HG03442 (cell line): Measurements from ENCODE around the gene MICB.
"Not testable (repeated sequence)": the region's sequence is repeated elsewhere in the genome, so short reads cannot be mapped to it uniquely, and the experiment has no call there.

Experiments used
- ATAC-seq: cut with Tn5 transposase; IDR thresholded peaks from one replicate; pipeline ENCODE4 v1.9.1; 2021; ENCODE audit warnings: mild to moderate bottlenecking, moderate library complexity; ENCODE audit not compliant: unreplicated experiment

The MICB gene

DNA sequence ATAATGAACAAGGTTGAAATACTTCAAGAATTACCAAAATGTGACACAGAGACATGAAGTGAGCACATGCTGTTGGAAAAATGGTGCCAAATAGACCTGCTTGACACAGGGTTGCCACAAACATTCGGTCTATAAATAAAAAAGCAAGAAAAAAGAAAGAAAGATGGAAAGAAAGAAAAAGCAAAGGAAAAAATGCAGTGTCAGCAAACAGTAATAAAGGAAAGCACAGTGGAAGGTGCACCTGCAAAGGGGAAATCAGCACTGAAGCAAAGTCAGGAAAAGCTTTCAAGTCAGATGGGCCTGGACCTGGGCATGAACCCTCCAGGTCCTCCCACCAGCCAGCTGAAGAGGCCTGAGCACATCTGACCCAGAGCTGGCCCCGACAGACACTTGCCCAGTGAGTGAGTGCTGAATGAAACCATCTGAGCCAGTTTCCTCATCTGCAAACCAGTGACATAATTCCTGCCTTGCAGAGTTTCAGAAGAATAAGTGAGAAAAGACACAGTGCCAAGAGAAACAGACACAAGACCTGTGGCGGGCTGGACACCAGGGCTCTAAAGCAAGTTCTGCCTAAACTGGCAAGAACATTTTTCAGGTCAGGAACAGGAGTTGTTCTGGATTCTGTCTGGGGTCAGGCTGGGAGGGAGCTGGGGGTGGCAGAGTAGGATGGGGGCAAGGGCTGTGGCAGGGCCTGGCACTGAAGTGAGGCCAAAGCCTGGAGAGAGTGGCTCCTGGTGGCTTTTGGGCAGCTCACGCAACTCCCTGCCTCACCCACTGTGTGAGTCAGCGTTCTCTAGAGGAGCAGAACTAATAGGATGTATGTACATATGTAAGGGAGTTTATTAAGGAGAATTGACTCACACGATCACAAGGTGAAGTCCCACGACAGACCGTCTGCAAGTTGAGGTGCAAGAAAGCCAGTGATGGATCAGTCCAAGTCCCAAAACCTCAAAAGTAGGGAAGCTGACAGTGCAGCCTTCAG, 23.9 kb upstream of the MICB start:
- no peak for ATAC-seq

GRCh38 chr6:31474871-31475286, 23.1 kb upstream of the MICB start:
- no peak for ATAC-seq

DNA sequence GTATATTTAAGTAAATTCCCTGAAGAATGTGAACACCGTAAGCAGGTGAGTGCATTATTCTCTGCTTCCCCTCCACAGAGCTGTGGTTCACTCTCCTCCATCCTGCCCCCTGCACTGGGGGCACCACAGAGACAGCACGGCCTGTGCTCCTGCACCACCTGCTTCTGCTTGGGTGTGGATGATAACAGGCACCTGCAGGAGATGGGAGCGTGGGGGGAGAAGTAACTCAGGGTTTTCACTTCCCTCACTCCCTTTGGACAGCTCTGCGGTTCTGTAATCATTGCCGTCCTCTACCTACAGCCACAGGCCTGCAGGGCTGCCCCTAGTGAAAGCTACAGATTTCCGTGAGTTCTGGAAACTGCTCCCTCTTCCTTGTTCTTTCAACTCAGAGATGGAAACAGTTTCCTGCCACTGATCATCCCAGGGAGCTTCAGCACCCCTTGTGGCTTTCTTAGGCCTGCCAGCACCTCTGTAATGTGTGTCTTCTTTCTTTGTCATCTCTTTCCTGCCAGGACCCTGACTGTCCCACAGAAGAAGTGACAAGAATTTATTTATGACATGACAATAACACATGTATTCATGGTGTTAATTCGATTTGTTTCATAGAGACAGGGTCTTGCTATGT, 21.3 kb upstream of the MICB start:
- ATAC-seq: no peak

DNA sequence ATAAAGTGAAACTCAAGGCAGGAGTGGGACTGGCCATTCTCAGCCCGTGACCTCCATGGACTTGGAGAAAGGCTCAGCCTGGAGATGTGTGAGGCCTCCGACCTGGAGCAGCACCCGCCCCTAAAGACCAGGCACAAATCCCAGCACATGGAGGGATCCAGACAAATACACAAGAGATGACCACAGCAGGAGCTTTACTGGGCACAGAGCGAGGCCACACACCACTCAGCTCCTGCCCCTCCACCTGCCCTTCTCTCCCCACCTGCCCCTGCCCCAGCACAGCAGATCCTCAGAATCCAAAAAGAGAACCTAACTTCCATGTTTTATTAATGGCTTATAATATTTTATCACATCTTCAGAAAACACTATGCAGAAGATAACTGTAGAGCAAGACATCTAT, 20.4 kb upstream of the MICB start:
- no peak for ATAC-seq

GRCh38 chr6:31478186-31478950, 19.6 kb upstream of the MICB start:
- ATAC-seq: no peak

DNA sequence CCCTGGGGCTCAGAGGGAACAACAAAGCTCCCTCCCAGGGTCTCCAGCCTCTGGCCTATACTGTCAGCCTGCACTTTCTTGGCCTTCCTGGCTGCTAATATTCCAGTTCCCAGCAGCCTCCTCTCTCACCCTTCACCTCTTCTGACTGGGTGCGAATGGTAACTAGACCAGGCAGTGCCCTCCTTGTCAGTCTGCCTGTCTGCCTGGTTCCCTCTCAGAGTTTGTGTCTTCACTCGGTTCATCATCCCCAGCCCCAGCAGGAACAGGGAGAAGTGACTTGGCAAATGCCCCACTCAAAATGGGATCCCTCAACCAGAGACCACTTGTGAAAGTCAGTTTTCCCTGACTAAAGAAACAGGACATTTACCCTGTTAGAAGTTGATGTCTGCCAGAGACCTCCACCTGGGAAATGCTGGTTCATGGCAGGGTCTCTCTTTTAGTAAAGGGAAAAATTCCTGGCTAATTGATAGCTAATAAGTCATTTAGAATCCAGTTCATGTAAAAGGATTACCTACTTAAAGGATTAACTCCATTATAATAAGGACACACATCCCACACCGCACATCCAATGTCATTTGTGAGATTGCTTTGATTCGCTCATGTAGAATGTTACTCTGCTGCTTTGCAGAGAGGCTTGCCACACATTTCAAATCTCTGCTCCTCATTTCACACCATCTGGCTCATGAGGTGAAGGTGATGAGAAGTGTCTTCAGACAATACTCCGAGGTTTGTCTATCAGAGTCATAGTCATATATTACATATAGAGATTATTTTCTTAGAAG, 18.6 kb upstream of the MICB start:
- ATAC-seq: no peak

DNA sequence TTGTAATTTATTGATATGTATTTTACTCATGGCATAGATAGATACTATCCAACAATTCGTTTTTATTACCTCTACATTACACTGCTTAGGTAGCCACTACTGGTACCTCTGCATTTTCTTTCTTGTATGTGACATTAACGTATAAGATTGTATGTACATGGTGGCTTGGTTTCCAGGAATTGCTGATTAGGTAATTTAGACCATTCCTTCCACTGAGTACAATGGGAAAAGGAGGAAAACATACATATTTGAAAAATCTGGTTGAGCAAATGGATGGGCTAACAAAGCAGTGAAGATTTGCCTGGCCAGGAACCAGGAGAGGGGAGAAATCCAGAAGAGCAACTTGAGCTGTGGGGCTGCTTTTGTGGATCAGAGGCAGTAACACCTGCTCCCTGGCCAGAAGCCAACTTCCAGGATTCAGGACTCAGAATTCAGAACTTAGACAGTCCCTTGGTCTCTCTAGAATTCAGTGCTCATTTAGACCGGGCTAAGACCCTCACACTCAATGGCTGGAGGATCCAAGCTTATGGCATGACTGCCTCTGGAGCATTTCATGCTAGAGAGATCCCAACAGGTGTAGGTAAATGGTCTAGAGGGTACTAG, 17.9 kb upstream of the MICB start:
- ATAC-seq: no peak

DNA sequence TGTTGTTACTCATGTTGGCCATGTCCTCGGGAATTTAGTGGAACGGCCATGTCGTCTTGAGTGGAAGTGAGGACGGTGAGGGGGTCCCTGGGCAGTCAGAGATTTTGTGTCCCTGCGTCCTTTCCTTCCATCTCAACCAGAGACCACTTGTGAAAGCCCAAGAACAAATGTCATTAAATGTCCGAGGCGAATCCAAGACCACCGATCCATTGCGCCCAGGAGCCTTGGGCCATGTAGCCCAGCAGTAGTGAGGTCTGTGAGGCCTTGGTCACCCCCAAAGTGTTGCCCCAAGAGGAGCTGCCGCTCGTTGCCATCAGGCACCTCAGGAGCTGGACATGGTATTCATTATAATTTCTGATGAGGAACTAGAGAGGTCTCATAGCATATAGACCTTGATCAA, 17.4 kb upstream of the MICB start:
- ATAC-seq: no peak

DNA sequence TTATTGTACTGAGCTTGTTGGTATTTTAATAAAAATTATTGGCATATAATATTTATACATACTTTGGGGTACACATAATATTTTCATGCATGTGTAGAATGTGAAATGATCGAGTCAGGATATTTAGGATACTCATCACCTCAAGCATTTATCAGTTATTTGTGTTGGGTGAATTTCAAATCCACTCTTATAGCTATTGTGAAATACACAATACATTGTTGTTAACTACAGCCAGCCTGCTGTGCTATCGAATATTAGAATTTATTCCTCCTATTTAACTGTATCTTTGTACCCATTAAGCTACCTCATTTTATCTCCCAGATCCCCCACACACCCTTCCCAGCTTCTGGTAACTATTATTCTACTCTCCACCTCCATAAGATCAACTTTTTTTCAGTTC, 14.6 kb upstream of the MICB start:
- ATAC-seq: no peak

GRCh38 chr6:31485055-31485454, 12.9 kb upstream of the MICB start:
- ATAC-seq: no peak

DNA sequence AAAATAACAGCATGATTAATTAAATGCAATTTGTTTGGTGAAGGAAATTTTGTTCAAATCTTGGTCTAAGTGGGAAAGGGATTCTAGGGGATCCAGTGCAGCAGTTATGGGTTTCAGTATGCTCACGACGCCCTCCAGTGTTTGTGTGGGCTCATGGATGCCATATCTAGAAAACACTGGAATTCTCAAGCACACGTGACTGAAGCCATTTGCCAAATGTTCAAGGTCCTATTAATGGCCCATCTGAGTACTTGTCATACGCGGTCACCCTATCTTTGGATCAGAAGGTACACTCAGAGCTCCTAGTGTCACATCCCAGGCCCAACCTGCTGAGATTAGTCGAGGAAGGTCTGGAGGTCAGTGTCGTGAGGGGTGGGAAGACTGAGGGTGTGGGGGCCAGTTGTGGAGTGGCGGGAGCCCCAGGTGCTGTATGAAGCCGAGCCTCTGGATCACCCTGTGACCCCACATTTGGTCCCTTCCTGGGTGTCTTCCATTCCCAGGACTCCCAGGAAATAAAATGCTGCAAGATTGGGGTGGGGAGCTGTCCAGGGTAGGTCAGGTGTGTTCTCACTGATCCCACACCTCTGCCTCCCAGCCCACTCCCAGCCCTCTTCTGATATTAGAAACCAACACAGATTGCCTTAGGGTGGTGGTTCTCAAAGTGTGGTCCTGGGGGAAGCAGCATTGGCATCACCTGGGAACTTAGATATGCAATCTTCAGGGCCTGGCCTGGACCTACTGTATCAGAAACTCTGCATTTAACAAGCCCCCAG, 11.7 kb upstream of the MICB start:
- ATAC-seq: not testable (repeated sequence)

DNA sequence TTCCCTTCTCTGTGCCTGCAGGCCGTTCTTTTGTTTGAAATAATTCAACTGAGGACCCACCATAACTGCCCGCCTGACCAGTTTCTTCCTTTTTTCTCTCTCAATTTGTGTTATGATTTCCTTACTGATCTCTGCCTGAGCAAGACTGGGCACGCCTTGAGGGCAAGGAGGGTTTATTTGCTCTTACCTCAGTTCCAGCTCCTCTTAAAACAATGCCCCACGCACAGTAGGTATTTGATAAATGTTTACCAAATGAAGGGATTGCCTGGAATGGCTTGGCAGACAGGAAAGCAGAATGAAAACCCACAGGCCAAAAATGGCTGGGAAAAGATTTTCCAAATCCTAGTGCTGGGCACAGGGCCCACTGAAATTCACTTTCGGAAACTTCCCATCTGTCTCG, 10.3 kb upstream of the MICB start:
- not testable (repeated sequence) for ATAC-seq

DNA sequence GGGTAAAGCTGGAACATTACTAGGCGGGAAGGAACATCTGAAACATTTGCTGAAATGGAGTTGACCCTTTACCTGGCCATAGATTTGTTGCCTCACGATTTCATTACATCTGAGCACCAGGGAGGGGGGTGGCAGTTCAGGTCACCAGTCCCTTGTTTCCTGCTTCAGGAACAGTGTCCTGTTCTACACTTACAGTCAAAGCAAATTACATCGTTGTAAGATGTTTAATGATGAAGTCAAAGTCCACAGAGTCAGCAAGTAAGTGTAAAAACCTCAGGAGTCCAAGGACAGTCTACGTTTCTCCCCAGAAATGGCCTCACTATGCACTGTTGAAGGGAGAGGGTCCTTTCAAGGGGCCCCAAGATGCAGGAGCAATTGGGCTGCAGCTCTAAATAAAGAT, 8.9 kb upstream of the MICB start:
- no peak for ATAC-seq

DNA sequence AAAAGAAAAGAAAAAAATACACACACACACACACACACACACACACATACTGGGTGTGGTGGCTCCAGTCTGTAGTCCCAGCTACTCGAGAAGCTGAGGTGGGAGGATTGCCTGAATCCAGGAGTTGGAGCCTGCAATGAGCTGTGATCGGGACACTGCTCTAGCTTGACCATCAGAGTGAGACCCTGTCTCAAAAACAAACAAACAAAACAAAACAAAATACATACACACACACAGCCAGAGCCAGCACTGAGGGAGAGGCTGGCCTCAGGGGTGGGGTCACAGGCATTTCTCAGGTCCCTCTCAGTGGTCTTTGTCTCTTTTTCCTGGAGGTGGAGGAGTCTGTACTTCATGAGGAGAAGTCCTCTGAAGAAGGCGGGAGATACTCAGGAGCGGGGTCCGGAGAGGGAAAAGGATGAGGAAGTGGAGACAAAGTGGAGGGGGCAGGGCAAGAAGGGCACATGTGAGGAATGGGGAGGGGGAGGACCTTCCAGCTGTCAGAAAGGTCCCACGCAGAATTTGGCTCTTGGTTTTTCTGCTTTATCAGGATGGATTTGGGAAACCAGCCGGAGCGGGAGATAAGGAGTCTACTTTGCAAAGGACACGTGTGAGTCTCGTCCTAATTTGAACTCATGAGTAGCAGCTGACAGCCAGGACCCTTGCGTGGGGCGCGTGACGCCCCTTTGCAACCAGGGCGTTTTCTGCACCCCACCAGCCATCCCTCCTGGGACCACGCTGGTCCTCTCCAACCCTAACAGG, 7.7 kb upstream of the MICB start:
- no peak for ATAC-seq

- not testable (repeated sequence) for ATAC-seq
Measured at GRCh38 chr6:31493550-31493874, 4.4 kb upstream of the MICB start.

DNA sequence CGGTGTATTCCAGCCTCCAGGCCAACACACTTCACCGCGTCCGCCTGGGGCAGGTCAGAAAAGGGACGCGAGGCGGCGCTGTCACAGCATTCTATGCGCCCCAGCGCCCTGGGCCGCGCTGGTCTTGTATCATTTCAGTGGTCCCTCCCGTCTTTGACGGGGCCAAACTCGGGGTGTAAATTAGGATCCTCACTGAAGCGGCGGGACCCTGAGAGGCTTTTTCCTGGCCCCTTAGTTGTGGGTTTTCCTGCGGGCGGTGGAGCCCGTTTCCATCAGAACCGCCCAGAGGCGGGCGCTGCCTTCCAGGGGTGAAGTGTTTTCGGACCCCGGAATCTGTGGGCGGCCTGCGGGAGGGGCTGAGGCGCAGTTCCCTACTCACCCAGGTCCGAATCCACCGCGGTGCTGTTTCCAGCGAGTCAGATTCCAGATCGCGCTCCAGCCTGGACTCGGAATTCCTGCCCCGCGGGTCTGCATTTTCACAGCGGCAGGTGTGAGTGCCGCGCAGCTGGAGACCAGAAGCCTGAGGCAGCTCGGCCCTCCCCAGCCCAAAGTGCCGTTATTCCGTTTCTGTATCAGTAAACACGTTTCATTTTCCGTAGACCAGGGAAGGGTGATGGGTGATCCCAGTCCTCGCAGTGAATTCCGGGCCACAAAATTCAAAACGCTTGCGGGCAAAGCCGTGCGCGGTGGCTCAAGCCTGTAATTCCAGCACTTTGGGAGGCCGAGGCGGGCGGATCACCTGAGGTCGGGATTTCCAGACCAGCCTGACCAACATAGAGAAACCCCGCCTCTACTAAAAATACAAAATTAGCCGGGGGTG, 3.9 kb upstream of the MICB start:
- no peak for ATAC-seq

DNA sequence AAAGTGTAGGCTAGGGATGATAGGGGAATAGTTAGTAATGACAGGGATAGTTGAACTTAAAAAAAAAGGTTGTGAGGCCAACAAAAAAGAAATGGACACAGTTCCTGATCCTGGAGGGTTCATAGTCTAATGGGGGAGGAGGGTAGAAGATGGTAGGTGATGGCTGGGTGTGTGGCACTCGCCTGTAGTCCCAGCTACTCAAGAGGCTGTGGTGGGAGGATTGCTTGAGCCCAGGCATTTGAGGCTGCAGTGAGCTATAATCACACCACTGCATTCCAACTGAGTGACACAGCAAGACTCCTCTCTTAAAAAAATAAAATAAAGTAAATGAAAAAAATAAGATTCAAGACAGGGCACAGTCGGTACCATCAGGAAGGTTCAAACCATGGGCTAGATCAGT, 2.4 kb upstream of the MICB start:
- no peak for ATAC-seq

GRCh38 chr6:31496826-31497225, 1.1 kb upstream of the MICB start:
- not testable (repeated sequence) for ATAC-seq
